H1 (cell line): ENCODE measurements around the gene CSNK2A3. TPM values are rescaled to one million over a fixed set of nuclear protein-coding genes. Genes with fewer than 3 reads are reported as not detected.

Experiments used
- CTCF ChIA-PET: fragments of 300-600 bp; sonication (Branson Sonifier 250); formaldehyde crosslinking; loops from one replicate; lab custom pipeline; 2021; ENCODE audit not compliant: partially characterized antibody; lab: Charles Lee
- POLR2A ChIA-PET: fragments of 300-600 bp; sonication (Branson Sonifier 250); formaldehyde crosslinking; loops from one replicate; lab custom pipeline; 2021; ENCODE audit warnings: inconsistent platforms; ENCODE audit not compliant: partially characterized antibody; lab: Charles Lee
- DNase-seq, 2 experiments: peaks; one replicate each; pipeline versions ENCODE4 v3.0.0 to v3.0.0-alpha.2; 2010 to 2022; ENCODE audit warnings: low spot score in 2 of 2, low read depth in 1 of 2, mixed read lengths in 1 of 2
- FAIRE-seq: peaks from 2 replicates; lab custom pipeline; 2011; peaks lifted over from hg19 to GRCh38; lab: Jason Lieb, UNC
- H2AFZ ChIP-seq: 2 replicates; pipeline ENCODE4 v1.8.1; 2012; ENCODE audit warnings: low read length, inconsistent platforms
- H2AK5ac ChIP-seq: 2 replicates; pipeline ENCODE4 v1.6.1; 2013; ENCODE audit warnings: low read depth, low read length
- H2BK120ac ChIP-seq: replicated peaks from 2 replicates; pipeline ENCODE3; 2013; ENCODE audit warnings: low read depth, low read length, inconsistent platforms
- H2BK12ac ChIP-seq: 2 replicates; pipeline ENCODE4 v1.6.1; 2013; ENCODE audit warnings: low read depth, low read length
- H2BK15ac ChIP-seq: 2 replicates; pipeline ENCODE4 v1.6.1; 2013; ENCODE audit warnings: low read length
- H2BK20ac ChIP-seq: 2 replicates; pipeline ENCODE4 v1.6.1; 2013; ENCODE audit warnings: low read length
- H2BK5ac ChIP-seq: 2 replicates; pipeline ENCODE4 v1.6.1; 2013; ENCODE audit warnings: low read depth, low read length
- H3K14ac ChIP-seq: 2 replicates; pipeline ENCODE4 v1.6.1; 2013; ENCODE audit warnings: inconsistent platforms; ENCODE audit not compliant: insufficient read length
- H3K18ac ChIP-seq: 2 replicates; pipeline ENCODE4 v1.6.1; 2013; ENCODE audit warnings: low read length; ENCODE audit errors: extremely low read depth
- H3K23ac ChIP-seq: 2 replicates; pipeline ENCODE4 v1.6.1; 2013; ENCODE audit warnings: inconsistent platforms; ENCODE audit not compliant: insufficient read length
- H3K23me2 ChIP-seq: 2 replicates; pipeline ENCODE4 v1.6.1; 2013; ENCODE audit warnings: low read depth, low read length
- H3K27ac ChIP-seq: 2 replicates; pipeline ENCODE4 v1.6.1; 2011; ENCODE audit warnings: low read depth, low read length, inconsistent platforms
- H3K27me3 ChIP-seq, 4 experiments: replicated peaks in 1 of 4; 1 replicate in 1 of 4; 2 replicates in 3 of 4; pipeline versions ENCODE4 v1.6.1 to v1.8.1; 2011 to 2013; ENCODE audit warnings: low read length in 3 of 4, mild to moderate bottlenecking in 3 of 4, inconsistent platforms in 2 of 4, mixed read lengths in 2 of 4, moderate library complexity in 1 of 4; ENCODE audit not compliant: control insufficient read depth in 3 of 4, insufficient read depth in 3 of 4; ENCODE audit errors: extremely low read depth in 1 of 4
- H3K36me3 ChIP-seq, 4 experiments: 2 replicates each; pipeline versions ENCODE4 v1.6.1 to v1.8.1; 2011 to 2013; ENCODE audit warnings: mild to moderate bottlenecking in 4 of 4, low read length in 3 of 4, moderate library complexity in 2 of 4, control low read depth in 1 of 4, inconsistent platforms in 1 of 4; ENCODE audit not compliant: insufficient read depth in 4 of 4, control insufficient read depth in 2 of 4
- H3K4ac ChIP-seq: replicated peaks from 2 replicates; pipeline ENCODE3; 2013; ENCODE audit warnings: low read length, low read depth, mixed read lengths, inconsistent platforms; ENCODE audit not compliant: insufficient read length
- H3K4me1 ChIP-seq, 4 experiments: replicated peaks in 1 of 4; 1 replicate in 1 of 4; 2 replicates in 3 of 4; pipeline versions ENCODE4 v1.6.1 to v1.8.1; 2011 to 2013; ENCODE audit warnings: low read length in 3 of 4, inconsistent platforms in 2 of 4, mixed read lengths in 1 of 4; ENCODE audit not compliant: insufficient read depth in 4 of 4, control insufficient read depth in 3 of 4
- H3K4me2 ChIP-seq, 2 experiments: 2 replicates each; pipeline versions ENCODE4 v1.6.1 to v1.8.1; 2011 to 2013; ENCODE audit warnings: low read depth in 2 of 2, low read length in 2 of 2, control low read depth in 1 of 2, inconsistent platforms in 1 of 2, mild to moderate bottlenecking in 1 of 2; ENCODE audit not compliant: insufficient read depth in 1 of 2
- H3K4me3 ChIP-seq, 4 experiments: fragments of 200-600, 300-600 bp in 1 of 4; sonication (generic), shearing (Covaris generic), sonication (Bioruptor Twin) in 1 of 4; 2 replicates each; pipeline versions ENCODE4 v1.5.1 to v1.8.1; 2011 to 2016; ENCODE audit warnings: low read length in 4 of 4, low read depth in 3 of 4, control low read depth in 2 of 4, inconsistent platforms in 2 of 4, mild to moderate bottlenecking in 2 of 4, mixed read lengths in 1 of 4, moderate library complexity in 1 of 4; ENCODE audit not compliant: insufficient read depth in 2 of 4; ENCODE audit errors: extremely low read depth in 1 of 4
- H3K56ac ChIP-seq: replicated peaks from 2 replicates; pipeline ENCODE3; 2013; ENCODE audit warnings: low read depth, mild to moderate bottlenecking, mixed read lengths, low read length, inconsistent platforms; ENCODE audit not compliant: insufficient read length
- H3K79me1 ChIP-seq: 2 replicates; pipeline ENCODE4 v1.6.1; 2013; ENCODE audit warnings: low read depth, low read length, control low read depth
- H3K79me2 ChIP-seq, 2 experiments: 2 replicates each; pipeline versions ENCODE4 v1.6.1 to v1.8.1; 2012 to 2013; ENCODE audit warnings: low read length in 2 of 2, mild to moderate bottlenecking in 2 of 2, inconsistent platforms in 1 of 2; ENCODE audit not compliant: insufficient read depth in 2 of 2, control insufficient read depth in 1 of 2
- H3K9ac ChIP-seq, 4 experiments: replicated peaks in 1 of 4; 1 replicate in 1 of 4; 2 replicates in 3 of 4; pipeline versions ENCODE4 v1.6.1 to v1.8.1; 2011 to 2013; ENCODE audit warnings: low read depth in 3 of 4, low read length in 3 of 4, control low read depth in 2 of 4, mild to moderate bottlenecking in 2 of 4, moderate library complexity in 2 of 4, inconsistent platforms in 1 of 4; ENCODE audit errors: extremely low read depth in 1 of 4
- H3K9me3 ChIP-seq, 2 experiments: 2 replicates each; pipeline versions ENCODE4 v1.6.1 to v1.8.1; 2012 to 2013; ENCODE audit warnings: mild to moderate bottlenecking in 2 of 2, moderate library complexity in 2 of 2, control low read depth in 1 of 2, inconsistent platforms in 1 of 2, low read depth in 1 of 2, low read length in 1 of 2, mixed read lengths in 1 of 2; ENCODE audit not compliant: insufficient read depth in 2 of 2
- H4K20me1 ChIP-seq, 2 experiments: replicated peaks in 1 of 2; 2 replicates each; pipeline versions ENCODE3 to v1.8.1; 2011 to 2013; ENCODE audit warnings: inconsistent platforms in 2 of 2, low read length in 2 of 2, mild to moderate bottlenecking in 1 of 2; ENCODE audit not compliant: insufficient read depth in 2 of 2, control insufficient read depth in 1 of 2
- H4K5ac ChIP-seq: 2 replicates; pipeline ENCODE4 v1.6.1; 2013; ENCODE audit warnings: low read length, low read depth, mixed read lengths, inconsistent platforms; ENCODE audit not compliant: insufficient read length
- H4K8ac ChIP-seq: 2 replicates; pipeline ENCODE4 v1.8.0; 2013; ENCODE audit warnings: mild to moderate bottlenecking, moderate library complexity, low read length, inconsistent platforms; ENCODE audit not compliant: insufficient read depth; ENCODE audit errors: extremely low read depth
- H4K91ac ChIP-seq: replicated peaks from 2 replicates; pipeline ENCODE3; 2013; ENCODE audit warnings: low read length, mixed read lengths, inconsistent platforms; ENCODE audit not compliant: insufficient read length
- EP300 ChIP-seq, 2 experiments: IDR thresholded peaks; 1 replicate in 1 of 2; 2 replicates in 1 of 2; pipeline ENCODE4 v1.6.1; 2011 to 2012; ENCODE audit warnings: low read depth in 2 of 2, low read length in 2 of 2, mild to moderate bottlenecking in 2 of 2, borderline replicate concordance in 1 of 2, inconsistent platforms in 1 of 2, moderate library complexity in 1 of 2
- FOSL1 ChIP-seq: IDR thresholded peaks from 2 replicates; pipeline ENCODE4 v1.6.1; 2011; ENCODE audit warnings: mild to moderate bottlenecking, low read depth, low read length, moderate library complexity; ENCODE audit not compliant: insufficient read depth
- GABPA ChIP-seq: IDR thresholded peaks from 2 replicates; pipeline ENCODE4 v1.6.1; 2011; ENCODE audit warnings: mild to moderate bottlenecking, low read length, moderate library complexity, borderline replicate concordance; ENCODE audit not compliant: insufficient read depth
- KDM1A ChIP-seq: fragments of 200-600, 300-600 bp; sonication (generic); IDR thresholded peaks from 2 replicates; pipeline ENCODE4 v1.7.1; 2016; ENCODE audit warnings: mild to moderate bottlenecking, low read length, borderline replicate concordance
- SIN3A ChIP-seq, 2 experiments: IDR thresholded peaks in 1 of 2; conservative IDR thresholded peaks in 1 of 2; 2 replicates each; pipeline ENCODE4 v1.6.1; 2011 to 2012; ENCODE audit warnings: low read length in 2 of 2, improper control_type of control experiment in 1 of 2, low read depth in 1 of 2, mild to moderate bottlenecking in 1 of 2
- YY1 ChIP-seq: IDR thresholded peaks from 2 replicates; pipeline ENCODE4 v1.6.1; 2011; ENCODE audit warnings: low read depth, mild to moderate bottlenecking, low read length
- WGBS, 2 experiments: shearing (Covaris generic) in 1 of 2; methylation state at CpG; one replicate each; pipeline versions ENCODE4 v1.1.6 to v1.1.7; 2013 to 2015; ENCODE audit warnings: low lambda C conversion rate in 2 of 2, mixed read lengths in 2 of 2, inconsistent platforms in 1 of 2, low coverage in 1 of 2, missing lambda C conversion rate in 1 of 2; ENCODE audit not compliant: insufficient replicate concordance in 2 of 2, insufficient coverage in 1 of 2, insufficient read length in 1 of 2; ENCODE audit errors: extremely low coverage in 1 of 2, missing lambda C conversion rate in 1 of 2; 5-methylcytosine and 5-hydroxymethylcytosine counted together
- polyA plus RNA-seq, 7 experiments: library from polyadenylated mRNA; depleted of rRNA in 3 of 7; stranded (reverse) in 5 of 7; unstranded in 2 of 7; fragments of >200 nt in 5 of 7; fragments of 200-250 nt in 2 of 7; gene quantifications; 1 replicate in 5 of 7; 2 replicates in 1 of 7; 4 replicates in 1 of 7; pipeline versions ENCODE4 v1.2.1 to v1.2.3, GENCODE V29; 2011 to 2013; ENCODE audit warnings: missing spikeins in 2 of 7, mixed read lengths in 2 of 7
- total RNA-seq: library from RNA; stranded (reverse); fragmentation: NEBNext Ultra II Directional; extraction: Animal tissue kit (Norgen Biotek cat#: 25700); gene quantifications from 2 replicates; pipeline ENCODE4 v1.2.1, GENCODE V29; 2021
- TF ChIP-seq, protein P1 (sequence below), 3 experiments: IDR thresholded peaks; 1 replicate in 2 of 3; 2 replicates in 1 of 3; pipeline versions ENCODE4 v1.5.1 to v1.6.1; 2011; ENCODE audit warnings: low read length in 3 of 3, mild to moderate bottlenecking in 3 of 3, inconsistent platforms in 2 of 3, low read depth in 1 of 3, moderate library complexity in 1 of 3; ENCODE audit not compliant: insufficient read depth in 1 of 3; ENCODE audit errors: control extremely low read depth in 1 of 3
- TF ChIP-seq, protein P2 (sequence below): IDR thresholded peaks from 2 replicates; pipeline ENCODE4 v1.6.1; 2012; ENCODE audit warnings: low read length, inconsistent platforms

The CSNK2A3 gene
- total and polyA plus RNA-seq, 2 of the 8 experiments (the other 6 are each of a cell fraction or from before 2014, with no cell fraction given), result 0.69 to 1.0 TPM

DNA sequence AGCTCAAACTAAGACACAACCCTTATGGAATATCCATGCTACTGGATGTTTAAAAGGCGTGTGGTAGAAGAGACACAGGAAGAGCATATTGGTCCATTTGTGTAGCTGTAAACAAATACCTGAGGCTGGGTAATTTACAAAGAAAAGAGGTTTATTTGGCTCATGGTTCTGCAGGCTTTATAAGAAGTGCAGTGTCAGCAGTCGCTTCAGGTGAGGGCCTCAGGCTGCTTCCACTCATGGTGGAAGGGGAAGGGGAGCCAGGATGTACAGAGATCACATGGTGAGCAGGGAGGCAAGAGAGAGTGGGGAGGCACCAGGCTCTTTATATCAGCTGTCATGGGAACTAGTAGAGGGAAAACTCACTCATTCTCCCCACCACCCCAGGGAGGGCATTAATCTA is 31.8 kb upstream of the CSNK2A3 start:
- Histone ChIP-seq H3K4me1 (peaks cover 0 to 5% (median 3%) of the 10 kb centered on the region in 4 experiments; a peak in 4 of 7 replicates), H3K56ac (no peak overlapping the region), H3K27me3 (0 out of 7 replicates have a peak, but pooled peaks cover 0 to 2% (median 0%) of the 10 kb centered on the region in 4 experiments), H2AFZ (no peak overlapping the region), H3K4me2 (no peak overlapping the region), H3K79me1 (no peaks in the 10 kb centered on the region), H2BK120ac (no peak overlapping the region), H3K18ac (no peak overlapping the region), H3K4ac (no peak overlapping the region), H2BK20ac (no peak overlapping the region), H3K14ac (no peak overlapping the region), H2BK5ac (no peak overlapping the region), H3K79me2 (no peaks in the 10 kb centered on the region), H4K91ac (no peak overlapping the region), H3K23ac (no peak overlapping the region), H3K9me3 (no peaks in the 10 kb centered on the region), H3K9ac (no peak overlapping the region), H2BK12ac (no peak overlapping the region), H4K5ac (no peak overlapping the region), H3K23me2 (no peaks in the 10 kb centered on the region), H4K20me1 (peaks cover 0 to 2% of the 10 kb centered on the region in 2 experiments), H2BK15ac (no peak overlapping the region), H2AK5ac (no peak overlapping the region), H3K36me3 (no peaks in the 10 kb centered on the region), H3K4me3 (no peak overlapping the region), H4K8ac (no peak overlapping the region), H3K27ac (no peak overlapping the region)
- POLR2A ChIA-PET, result no interaction called here
- no peak for FAIRE-seq
- DNase-seq, result no peak
- 77% methylated on average over 2 of the region's 2 CpGs; no CpG with 5 or more reads in 1 of the 2 experiments for WGBS, 2 experiments
- CTCF ChIA-PET, result interaction anchor here (1.2 kb wide), 1 partner anchor 18 kb away, joined by 3 read pairs; no protein-coding TSS in a partner anchor
- TF ChIP-seq KDM1A (no peak), FOSL1 (no peak), SIN3A (conservative IDR thresholded peaks at IDR 0.05 in 1 of 2, IDR thresholded peaks at IDR 0.05 in 1 of 2; ENCODE audit: low read depth in 1 of 2, low read length in 2 of 2) (no peak), YY1 (no peak), GABPA (no peak), EP300 (IDR thresholded peaks at IDR 0.05; ENCODE audit: borderline replicate concordance in 1 of 2, low read depth in 2 of 2, low read length in 2 of 2) (no peak)
- TF ChIP-seq, protein P1, sequence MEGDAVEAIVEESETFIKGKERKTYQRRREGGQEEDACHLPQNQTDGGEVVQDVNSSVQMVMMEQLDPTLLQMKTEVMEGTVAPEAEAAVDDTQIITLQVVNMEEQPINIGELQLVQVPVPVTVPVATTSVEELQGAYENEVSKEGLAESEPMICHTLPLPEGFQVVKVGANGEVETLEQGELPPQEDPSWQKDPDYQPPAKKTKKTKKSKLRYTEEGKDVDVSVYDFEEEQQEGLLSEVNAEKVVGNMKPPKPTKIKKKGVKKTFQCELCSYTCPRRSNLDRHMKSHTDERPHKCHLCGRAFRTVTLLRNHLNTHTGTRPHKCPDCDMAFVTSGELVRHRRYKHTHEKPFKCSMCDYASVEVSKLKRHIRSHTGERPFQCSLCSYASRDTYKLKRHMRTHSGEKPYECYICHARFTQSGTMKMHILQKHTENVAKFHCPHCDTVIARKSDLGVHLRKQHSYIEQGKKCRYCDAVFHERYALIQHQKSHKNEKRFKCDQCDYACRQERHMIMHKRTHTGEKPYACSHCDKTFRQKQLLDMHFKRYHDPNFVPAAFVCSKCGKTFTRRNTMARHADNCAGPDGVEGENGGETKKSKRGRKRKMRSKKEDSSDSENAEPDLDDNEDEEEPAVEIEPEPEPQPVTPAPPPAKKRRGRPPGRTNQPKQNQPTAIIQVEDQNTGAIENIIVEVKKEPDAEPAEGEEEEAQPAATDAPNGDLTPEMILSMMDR (IDR thresholded peaks at IDR 0.05; ENCODE audit: control extremely low read depth in 1 of 3, insufficient read depth in 1 of 3, low read depth in 1 of 3, low read length in 3 of 3), result no peak
- TF ChIP-seq, protein P2, sequence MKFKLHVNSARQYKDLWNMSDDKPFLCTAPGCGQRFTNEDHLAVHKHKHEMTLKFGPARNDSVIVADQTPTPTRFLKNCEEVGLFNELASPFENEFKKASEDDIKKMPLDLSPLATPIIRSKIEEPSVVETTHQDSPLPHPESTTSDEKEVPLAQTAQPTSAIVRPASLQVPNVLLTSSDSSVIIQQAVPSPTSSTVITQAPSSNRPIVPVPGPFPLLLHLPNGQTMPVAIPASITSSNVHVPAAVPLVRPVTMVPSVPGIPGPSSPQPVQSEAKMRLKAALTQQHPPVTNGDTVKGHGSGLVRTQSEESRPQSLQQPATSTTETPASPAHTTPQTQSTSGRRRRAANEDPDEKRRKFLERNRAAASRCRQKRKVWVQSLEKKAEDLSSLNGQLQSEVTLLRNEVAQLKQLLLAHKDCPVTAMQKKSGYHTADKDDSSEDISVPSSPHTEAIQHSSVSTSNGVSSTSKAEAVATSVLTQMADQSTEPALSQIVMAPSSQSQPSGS, result no peak
